Measurements from ENCODE around the gene WDR75.

GRCh38 chr2:189441709-189442074, 418 bp downstream of the WDR75 start:
- no peak for TF ChIP-seq CTCF (IDR thresholded peaks at IDR 0.05)
- no peak for TF ChIP-seq POLR2A (IDR thresholded peaks at IDR 0.05)

All from adrenal gland (tissue), 5 donors.